GM19467 (cell line): ENCODE results near the gene HOXB1.

ENCODE experiments used
- ATAC-seq: cut with Tn5 transposase; IDR thresholded peaks from one replicate; pipeline ENCODE4 v1.9.1; 2021; ENCODE audit warnings: mild to moderate bottlenecking, moderate library complexity; ENCODE audit not compliant: unreplicated experiment

Gene HOXB1

DNA sequence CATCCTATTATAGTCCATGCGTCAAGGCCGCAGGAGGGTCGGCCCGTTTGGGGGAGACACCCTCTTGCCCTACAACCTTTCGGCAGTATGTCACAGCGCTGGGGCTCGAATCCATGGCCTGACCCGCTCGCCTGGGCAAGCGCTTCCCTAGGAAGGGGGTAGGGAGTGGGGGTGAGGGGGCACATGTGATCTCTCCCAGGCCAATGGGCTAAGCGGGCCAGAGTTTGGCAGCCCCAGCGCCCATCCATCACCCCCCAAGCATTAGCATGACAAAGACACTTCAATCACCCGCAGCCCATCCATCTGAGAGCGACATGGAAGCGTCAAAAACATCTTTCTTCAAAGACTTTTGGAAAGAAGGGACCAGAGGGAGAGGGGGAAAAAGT, at the start of gene HOXB1:
HOXB1 (minus strand) TSS at position 125 of the 386 bp plus-strand sequence; CDS start at position 18, 107 bp downstream.
- ATAC-seq, result no peak

DNA sequence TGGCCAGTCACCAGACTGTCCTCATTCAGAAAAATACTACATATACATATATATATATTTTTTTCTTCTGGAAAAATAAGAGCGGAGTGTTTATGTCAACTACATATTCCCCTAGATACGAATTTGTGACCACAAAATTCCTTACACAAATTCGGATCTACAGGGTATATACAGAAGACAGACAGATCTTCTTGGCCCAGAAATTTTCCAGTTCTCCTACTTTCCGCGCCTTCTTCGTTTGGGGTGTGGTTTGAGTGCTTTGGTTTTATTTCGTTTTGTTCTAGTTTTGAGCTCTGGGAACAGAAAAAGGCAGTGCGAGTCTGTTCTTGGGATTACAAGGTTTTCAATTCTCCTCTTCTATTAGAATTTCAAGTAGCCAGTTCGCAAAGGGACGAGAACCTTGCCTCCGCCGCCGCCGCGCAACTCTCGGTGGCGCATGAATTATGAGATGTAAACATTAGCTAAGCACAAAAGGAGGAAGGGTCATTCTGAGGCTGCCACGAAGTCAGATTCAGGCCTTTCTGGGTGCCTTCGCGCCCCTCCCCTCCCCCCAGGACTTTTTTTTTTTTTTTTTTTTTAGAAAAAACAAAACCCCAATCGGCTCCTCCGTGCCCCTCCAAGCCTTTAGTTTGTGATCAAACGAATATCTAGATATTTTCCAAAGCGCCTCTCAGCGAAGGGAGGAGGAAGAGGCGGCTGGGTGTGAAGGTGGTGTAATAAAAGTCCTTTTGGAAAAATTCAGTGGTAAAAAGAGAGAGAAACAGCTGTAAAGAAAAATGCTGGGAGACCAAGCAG, 49.1 kb upstream of the HOXB1 start:
- ATAC-seq, result no peak

DNA sequence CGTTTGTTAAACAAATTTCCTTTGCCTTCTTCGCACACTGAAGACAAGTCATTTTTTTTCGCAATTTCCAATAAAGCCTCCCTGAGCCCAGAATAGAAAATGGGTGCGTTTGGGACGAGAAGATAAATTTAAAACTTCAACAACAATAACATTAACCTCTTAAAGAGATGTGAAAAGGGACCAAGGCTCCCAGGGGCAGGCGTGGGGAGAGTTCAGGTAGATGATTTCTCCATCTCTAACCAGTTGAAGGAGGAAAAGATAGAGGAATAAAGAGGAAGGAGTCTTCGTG, 48.6 kb upstream of the HOXB1 start:
- no peak for ATAC-seq

DNA sequence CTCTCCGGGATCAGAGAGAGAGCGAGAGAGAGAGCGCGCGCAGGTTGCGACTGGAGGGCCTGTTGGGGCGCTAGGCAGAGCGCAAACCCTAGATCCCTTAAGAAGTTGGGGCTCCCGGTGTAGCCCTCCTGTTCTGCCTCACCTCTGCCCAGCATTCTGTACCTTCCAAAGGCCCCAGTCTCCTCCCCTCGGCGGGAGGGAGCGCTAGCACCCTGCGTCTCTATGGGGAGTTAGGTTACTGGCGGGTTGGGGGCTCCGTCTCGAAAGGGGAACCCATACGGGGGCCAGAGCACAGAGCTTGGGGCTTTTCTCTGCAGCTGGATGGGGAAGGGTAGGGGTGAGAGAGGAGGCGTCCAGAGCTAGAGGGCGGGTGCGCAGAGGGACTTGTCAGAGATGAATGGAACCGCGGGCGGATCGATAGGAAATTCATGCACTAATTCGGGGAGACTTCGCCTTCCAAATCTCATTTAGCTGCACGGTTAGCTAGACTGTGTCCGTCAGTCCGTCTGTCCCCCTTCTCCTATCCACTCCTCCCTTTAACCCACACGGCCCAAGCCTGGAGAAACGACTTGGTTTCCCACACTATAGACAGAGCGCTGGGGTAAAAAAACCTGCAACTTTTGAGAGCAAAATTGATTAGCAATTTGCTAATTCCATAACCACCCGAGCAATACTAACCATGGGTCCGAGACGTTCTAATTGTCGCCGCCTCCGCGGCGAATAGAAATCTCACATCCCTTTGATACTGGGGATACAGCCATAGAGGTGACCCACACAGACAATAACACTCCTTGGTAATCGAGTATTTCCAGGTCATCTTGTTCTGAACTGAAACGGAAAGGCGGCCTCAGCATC, 48.0 kb upstream of the HOXB1 start:
- ATAC-seq, result no peak

DNA sequence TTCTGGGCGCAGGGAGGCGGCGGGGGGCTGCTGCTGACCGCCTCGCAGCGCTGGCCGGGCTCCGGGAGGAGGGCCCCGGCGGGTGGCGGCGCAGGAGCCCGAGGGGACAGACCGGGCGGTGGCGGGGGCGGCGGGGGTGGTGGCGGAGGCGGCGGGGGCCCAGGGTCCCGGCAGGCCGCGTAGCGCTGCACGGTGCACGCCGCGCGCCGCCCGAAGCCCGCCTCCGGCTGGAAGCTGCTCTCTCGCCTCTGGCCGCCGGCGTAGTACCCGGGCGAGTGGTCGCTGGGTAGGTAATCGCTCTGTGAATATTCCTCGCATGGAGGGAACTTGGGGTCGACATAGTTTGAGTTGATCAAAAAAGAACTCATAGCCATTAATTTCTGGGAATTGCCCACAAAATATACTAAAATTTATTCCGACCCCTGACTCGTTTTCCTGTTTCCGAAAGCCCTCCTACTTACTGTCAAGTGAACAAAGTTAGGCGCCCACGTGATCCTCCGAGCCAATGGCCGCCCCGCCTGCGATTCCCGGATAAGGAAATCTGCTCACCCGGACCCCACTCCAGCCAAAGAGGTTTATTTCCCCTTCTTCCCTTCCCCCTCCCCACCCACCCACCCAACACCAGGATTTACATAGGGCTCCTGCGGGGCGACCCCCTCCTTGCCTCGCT, 47.3 kb upstream of the HOXB1 start, which contains the start of gene HOXB4:
HOXB4 (minus strand) TSS at position 405 of the 670 bp plus-strand sequence; CDS start at position 374, 31 bp downstream.
- ATAC-seq, result no peak

DNA sequence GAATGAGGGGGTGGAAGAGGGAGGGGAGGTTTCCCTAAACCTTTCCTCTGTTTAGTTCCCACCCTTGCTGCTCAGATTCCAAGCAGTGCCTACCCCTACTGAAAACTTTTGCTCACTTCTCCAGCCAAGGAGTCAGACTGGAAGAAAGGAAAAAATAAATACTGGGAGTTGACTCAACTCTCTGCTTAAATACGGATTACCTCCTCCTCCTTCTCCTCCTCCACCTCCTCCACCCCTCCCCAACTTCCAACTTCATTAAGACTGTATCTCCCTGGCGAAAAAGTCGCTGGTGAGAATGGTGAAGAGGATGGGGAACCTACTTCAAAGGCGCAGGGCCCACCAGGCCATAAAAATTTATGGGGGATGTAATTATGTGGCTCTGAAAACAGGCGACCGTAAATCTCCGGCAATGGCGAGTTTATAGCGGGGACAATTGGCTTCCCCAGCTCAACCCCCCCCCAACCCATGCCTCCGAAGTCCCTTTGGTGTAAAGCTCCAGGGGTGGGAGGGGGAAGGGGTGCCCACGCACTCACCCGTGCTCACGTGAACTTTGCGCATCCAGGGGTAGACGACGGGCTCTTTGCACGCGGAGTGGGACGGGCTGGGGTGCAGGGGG, 46.6 kb upstream of the HOXB1 start:
- ATAC-seq, result no peak

DNA sequence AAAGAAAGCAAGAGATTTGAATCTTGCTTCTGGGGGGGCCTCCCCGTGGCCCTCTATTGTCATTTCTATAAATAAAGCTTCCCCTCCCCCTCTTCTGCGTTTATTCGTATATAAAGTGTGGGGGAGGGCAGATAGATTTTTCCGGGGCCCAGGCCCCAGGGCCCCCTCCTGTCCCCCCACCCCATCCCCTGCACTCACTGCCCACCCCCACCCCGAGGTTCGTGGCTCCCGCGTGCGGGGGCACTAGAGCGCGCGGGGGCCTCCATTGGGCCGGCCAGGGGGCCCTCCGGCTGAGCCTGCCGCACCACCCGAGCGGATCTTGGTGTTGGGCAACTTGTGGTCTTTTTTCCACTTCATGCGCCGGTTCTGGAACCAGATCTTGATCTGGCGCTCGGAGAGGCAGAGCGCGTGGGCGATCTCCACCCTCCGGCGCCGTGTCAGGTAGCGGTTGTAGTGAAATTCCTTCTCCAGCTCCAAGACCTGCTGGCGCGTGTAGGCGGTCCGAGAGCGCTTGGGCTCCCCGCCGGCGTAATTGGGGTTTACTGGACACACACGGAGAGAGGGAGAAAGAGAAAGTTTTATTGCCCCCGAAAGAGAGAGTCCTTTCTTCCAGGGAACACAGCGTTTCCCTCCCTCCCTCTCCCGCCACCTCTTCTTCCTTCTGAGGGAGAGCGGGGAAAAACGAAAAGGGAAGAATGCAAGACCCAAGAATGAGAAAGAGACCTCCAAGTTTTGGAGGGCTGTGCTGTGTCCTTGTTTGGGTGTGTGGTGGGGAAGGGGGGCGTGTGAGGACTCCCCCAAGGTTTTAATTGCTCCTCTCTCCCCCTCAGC, 45.9 kb upstream of the HOXB1 start:
- ATAC-seq, result no peak

DNA sequence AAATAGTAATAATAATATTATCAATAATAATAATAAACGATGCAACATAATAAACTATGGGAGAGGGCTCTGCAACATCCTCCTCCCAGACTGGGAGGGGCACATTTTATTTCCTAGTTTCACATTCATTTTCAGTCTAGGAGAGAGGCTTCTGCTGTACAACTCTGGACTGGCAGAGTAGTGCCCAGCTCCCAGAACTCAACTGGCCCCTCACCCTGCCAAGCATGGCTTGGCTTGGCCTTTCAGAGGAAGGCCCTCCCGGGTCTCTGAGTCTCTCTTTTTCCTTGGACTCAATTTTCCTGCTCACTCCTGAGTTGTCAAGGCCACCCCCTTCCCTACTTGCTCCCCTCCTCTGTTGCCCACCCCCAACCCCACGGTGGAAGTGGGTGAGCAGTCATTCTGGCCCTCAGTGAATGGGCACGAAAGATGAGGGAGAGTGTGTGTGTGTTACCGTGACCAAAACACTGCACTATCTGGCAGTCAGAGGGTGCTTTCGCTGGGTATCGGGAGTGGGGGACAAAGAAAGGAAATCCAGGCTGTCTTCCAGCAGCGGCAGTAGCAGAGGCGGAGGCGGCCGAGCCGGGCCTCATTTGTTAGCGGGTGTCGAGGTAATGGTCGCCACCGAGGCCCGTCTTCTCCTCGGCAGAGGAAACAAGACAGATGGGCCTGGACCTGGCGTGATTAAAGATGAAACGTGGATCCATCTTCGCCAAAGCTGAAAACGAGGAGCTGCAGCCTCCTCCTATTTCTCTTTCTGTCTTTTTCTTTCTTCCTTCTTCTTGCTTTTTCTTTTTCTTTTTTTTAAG, 45.1 kb upstream of the HOXB1 start:
- no peak for ATAC-seq

DNA sequence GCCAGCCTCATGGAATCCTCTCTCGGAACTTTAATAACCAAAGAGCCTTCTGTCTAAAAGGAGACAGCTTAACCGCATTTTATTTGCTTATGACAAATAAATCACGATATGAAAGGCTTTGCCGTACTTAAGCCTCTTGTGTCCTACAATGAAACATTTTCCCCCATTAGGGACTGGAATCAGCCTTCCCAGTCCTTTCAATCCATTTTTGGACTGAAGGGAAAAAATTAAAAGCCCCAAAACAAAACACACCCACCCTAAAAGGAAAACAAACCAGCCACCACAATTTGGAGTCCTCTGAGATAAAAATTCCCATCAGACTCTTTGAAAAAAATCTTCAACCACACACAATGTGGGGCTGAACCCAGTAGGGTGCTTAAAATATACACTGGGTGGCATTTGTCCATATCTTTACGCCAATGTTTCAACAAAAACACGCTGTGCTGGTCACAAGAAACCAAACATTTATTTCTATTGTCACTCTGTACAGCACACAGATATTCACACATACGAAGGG, 44.3 kb upstream of the HOXB1 start:
- no peak for ATAC-seq

DNA sequence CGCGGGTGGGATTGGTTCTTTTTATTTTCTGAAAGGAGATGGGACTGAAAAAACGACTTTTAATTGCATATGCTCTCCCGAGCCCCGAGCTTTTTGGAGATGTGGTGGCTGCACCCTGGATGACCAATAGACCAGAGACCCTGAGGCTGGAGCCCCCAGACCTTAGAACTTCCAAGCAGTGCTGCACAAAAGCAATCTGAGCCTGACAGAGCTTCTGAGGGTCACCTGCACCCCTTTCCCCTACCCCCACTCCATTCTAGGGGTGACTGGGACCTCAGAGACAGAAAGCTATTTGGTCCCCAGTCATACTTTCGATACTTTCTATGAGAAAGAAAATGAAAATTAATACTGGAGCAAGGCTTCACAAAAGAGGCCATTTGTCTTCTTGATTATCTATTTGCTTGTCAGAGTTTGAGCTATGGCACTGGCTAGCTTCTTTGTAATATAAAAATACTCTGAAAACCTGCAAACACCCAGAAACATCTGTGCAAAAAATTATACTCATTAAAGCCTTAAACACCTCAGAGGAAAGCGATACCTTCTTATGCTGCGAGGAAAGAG, 43.8 kb upstream of the HOXB1 start:
- no peak for ATAC-seq

DNA sequence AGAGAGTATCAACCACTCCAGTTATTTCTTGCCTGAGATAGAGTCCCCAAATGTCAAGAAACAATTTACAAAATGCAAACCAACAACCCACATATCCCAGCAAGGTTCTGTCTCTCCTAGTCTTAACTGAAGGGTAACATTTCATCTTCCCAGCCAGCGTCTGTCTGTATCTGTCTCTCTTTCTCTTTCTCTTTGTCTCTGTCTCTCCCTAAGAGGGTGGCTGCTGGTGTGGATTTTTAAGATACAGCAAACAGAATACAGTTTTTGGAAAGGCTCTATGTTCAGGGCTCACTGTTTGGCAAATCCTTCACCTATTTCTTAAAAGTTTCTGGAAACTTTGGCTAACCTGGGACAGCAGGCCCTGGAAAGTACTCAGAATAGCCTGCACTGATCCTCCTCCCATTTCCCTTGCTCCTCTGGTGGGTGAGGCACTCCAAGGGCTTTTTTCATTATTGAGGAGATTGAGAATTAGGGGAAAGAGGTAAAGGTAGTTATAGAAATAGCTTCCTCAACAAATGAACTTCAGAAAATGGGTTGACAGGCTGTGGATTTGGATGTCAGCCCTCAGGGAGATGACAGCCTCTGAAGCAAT, 41.1 kb upstream of the HOXB1 start:
- no peak for ATAC-seq

DNA sequence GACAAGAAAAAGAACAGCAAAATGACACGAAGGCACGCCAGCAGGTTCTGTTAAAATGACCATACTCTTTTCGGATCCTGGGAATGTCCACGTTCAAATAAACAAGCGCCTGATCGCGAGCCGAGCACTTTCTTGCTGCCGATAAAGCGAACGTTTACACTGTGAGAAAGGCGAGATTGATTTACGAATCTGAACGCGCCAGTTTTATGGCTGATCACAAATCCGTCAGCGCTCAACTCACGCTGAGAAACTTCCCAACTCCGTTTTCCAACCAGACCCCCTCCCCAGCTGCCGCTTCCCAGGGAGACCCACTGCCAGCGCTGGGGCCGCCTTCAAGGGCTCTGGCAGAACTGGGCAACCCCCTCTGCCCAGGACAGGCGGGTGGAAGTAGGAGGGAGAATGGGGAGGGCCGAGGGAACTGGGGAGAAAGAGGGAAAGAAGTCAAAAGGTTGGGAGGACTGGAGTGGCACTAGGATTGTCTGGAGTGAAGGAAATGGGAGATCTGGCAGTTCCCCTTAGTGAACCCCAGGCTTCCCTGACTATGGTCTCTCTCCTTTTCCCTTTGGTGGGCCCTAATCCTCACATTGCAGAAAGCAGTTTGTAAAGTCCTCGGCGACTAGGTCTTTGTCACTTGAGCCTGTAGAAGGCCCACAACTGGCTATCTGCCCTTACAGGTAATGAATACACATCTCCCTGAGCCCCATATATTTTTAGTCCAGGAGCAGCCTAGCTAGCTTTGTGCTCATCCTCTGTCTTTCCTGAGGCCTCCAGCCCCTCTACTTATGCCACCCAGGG, 40.4 kb upstream of the HOXB1 start:
- ATAC-seq, result no peak

DNA sequence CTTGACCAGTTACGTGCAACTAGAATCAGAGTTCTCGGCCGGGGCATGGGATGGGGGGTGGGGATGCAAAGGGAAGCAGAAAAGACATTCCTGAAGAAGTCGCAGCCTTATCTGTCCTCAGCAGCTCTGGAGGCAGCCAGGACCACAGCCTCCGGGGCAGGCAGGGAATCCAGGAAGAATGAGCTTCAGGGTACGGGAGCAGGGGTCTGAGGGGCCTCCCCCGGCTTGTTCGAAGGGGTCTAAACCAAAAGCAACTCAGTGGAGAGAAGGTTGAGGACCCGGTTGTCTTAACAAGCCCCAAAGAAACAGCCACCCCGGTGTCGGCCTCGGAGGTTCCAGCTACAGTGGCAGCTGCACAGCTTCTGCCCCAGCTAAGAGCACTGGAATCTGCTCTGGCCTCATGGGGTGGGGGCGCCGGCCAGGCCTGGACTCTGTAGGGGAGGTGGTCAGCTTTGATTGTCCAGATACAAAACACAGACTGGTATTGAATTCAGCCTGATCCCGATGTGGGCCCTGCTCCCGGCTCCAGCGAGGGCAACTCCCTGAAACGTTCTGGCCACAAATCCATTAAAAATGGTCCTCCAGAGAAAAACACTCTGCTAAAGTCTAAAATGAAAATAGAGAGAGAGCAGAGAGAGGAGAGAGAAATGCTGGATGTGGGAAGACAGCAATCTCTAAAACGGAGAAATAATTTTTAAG, 39.7 kb upstream of the HOXB1 start:
- no peak for ATAC-seq

DNA sequence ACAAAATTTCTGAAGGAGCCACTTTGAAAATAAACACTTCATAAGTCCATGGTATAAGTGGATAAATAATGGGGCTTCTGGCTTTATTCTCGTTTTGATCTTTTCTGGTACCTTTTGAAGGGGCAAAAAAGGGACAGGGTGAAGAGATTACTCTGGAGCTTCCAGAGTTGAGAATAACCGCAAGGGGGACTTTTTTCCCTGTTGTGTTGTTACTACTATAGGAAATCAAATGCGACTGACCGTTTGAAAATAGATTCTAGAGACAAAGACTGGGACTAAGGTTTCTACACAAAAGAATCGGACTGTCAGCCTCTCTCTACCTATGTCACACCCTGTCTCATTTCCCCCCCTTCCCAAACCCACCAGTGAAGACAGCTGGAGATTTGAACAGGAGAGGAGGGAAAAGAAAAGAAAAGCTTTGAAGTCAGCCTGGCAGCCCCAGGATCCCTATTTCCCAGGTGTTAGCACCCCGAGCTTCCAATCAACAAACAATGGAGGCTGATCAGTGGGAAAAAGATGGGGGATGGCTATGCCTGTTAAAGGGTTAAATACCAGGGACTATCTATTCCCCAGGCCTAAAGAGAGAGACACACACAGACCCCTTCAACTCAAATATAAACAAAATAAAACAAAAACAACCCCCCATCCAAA, 39.0 kb upstream of the HOXB1 start:
- no peak for ATAC-seq

DNA sequence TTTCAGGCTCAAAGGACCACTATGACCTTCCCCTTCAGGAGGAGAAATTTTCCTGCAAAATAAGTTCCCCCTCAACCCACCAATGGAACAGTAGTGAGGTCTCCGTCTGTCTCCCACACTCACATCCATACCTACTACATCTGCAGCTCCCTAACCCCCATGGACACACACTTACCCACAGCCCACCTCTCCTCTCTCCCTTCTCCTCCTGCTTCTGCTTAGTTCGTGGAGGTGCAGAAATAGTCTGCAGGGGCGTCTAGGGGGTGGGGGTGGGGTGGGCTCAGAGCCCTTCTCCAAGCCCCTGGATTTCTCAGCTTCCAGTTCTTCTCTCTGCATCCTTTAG, 38.4 kb upstream of the HOXB1 start:
- ATAC-seq, result no peak

DNA sequence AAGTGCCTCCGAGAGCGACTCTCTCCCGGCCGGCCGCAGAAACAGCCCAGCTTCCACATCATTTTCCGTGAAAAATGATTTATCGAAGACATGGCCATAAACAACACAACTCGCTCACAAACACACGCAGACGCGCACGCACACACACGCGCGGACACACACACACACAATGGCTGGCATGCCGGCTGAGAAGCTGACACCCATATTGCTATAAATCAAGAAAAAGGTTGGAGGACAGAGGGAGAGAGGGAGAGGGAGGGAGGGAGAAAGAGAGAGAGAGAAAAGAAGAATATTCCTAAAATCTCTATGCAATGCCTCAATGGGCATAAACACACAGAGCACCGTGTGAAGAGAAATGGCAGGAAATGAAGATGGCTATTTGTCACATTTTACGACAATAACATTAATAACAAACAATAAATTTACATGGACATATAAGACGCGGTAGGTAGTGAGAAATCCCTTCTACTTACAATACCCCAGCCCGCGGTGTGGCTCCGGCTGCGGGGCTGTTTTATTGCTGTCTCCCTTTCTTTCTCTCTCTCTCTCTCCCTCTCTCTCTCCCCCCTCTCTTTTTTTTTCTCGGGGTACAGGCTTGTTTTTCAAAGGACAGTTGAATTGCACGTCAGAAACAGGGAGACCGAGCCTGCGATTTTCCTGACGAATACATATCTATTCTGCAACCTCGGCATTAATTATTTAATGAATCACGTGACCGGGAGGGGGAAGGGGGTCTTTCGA, 37.9 kb upstream of the HOXB1 start:
- ATAC-seq, result no peak
